Lung (tissue), 12 donors: Measurements from ENCODE around the gene PTPN21. TPM values are rescaled to one million over a fixed set of nuclear protein-coding genes. Genes with fewer than 3 reads are reported as not detected.

Source experiments
- ATAC-seq: fragments of 200-7000 bp; cut with Tn5 transposase; one replicate; pipeline ENCODE4 v1.9.1; 2020; ENCODE audit warnings: moderate number of reproducible peaks; ENCODE audit not compliant: insufficient read depth, low FRiP score
- DNase-seq, 3 donors: peaks; one replicate each; pipeline ENCODE4 v3.0.0-alpha.2; 2013 to 2017
- H3K27ac ChIP-seq, 2 donors: one replicate each; pipeline ENCODE4 v1.5.1; 2013; ENCODE audit warnings: mild to moderate bottlenecking in 2 of 2, moderate library complexity in 2 of 2, control low read depth in 1 of 2, inconsistent platforms in 1 of 2, low read depth in 1 of 2, low read length in 1 of 2
- H3K27me3 ChIP-seq, 3 donors: one replicate each; pipeline ENCODE4 v1.5.1; 2013; ENCODE audit warnings: low read length in 2 of 3; ENCODE audit not compliant: control insufficient read depth in 3 of 3, insufficient read depth in 3 of 3
- H3K36me3 ChIP-seq, 4 donors: one replicate each; pipeline ENCODE4 v1.5.1; 2013; ENCODE audit warnings: low read length in 4 of 4, mild to moderate bottlenecking in 1 of 4, moderate library complexity in 1 of 4; ENCODE audit not compliant: control insufficient read depth in 4 of 4, insufficient read depth in 4 of 4
- H3K4me1 ChIP-seq, 5 donors: one replicate each; pipeline ENCODE4 v1.5.1; 2013; ENCODE audit warnings: low read length in 5 of 5, mild to moderate bottlenecking in 2 of 5, moderate library complexity in 1 of 5; ENCODE audit not compliant: control insufficient read depth in 5 of 5, insufficient read depth in 5 of 5
- H3K4me3 ChIP-seq: one replicate; pipeline ENCODE4 v1.5.1; 2013; ENCODE audit warnings: mild to moderate bottlenecking, control low read depth, moderate library complexity
- H3K9ac ChIP-seq, 2 donors: one replicate each; pipeline ENCODE4 v1.5.1; 2013; ENCODE audit warnings: low read length in 2 of 2, control low read depth in 1 of 2; ENCODE audit not compliant: insufficient read depth in 1 of 2
- H3K9me3 ChIP-seq, 4 donors: one replicate each; pipeline ENCODE4 v1.5.1; 2013; ENCODE audit warnings: low read length in 3 of 4, mild to moderate bottlenecking in 1 of 4, moderate library complexity in 1 of 4; ENCODE audit not compliant: control insufficient read depth in 4 of 4, insufficient read depth in 3 of 4
- CTCF ChIP-seq: IDR thresholded peaks from 2 replicates; pipeline ENCODE4 v1.5.1; 2012; ENCODE audit warnings: mild to moderate bottlenecking; ENCODE audit errors: control extremely low read depth, extremely low read depth
- WGBS, 2 donors: extraction: QIAGEN DNeasy Blood & Tissue Kit; methylation state at CpG; one replicate each; pipeline ENCODE4 v1.1.7; 2013; 5-methylcytosine and 5-hydroxymethylcytosine counted together
- polyA plus RNA-seq, 2 donors: library from polyadenylated mRNA; stranded (reverse); fragments of 200-250 nt; gene quantifications; one replicate each; pipeline ENCODE4 v1.2.1, GENCODE V29; 2013
- total RNA-seq, 2 donors: library from RNA; depleted of rRNA in 1 of 2; stranded (reverse); fragments of >200 nt in 1 of 2; gene quantifications; one replicate each; pipeline ENCODE4 v1.2.1, GENCODE V29; 2014 to 2021
- donor health status: control.
- donor health status: control.
- donor health status: Bipolar disorder and iron deficiency.
- donor health status: healthy.
- donor health status: DM: yes; HTN: yes; CAD: no.

Gene PTPN21
- total and polyA plus RNA-seq, 4 donors = 8.2 to 39.3 (median 20.2) TPM

GRCh38 chr14:88550078-88550477, 4.7 kb downstream of the PTPN21 start:
- TF ChIP-seq CTCF = no peak
- Histone ChIP-seq H3K4me3 (no peak overlapping the region), H3K27ac (no peak overlapping the region), H3K27me3 (no peaks in the 10 kb centered on the region), H3K4me1 (peaks cover 1 to 32% (median 4%) of the 10 kb centered on the region in 5 donors), H3K36me3 (peaks cover 7 to 20% (median 15%) of the 10 kb centered on the region in 4 donors), H3K9ac (no peak overlapping the region), H3K9me3 (no peaks in the 10 kb centered on the region)
- WGBS, 2 donors = 96% methylated on average over 15 of the region's 15 CpGs
- DNase-seq (no peak), ATAC-seq (no peak)

GRCh38 chr14:88547386-88547780, 7.4 kb downstream of the PTPN21 start:
- ATAC-seq (no peak), DNase-seq (no peak)
- no peak for TF ChIP-seq CTCF
- Histone ChIP-seq H3K9ac (no peak overlapping the region), H3K4me3 (no peak overlapping the region), H3K27ac (peak overlapping the region in 1 of 2 donors; percentile 60), H3K4me1 (peaks cover 0 to 16% (median 1%) of the 10 kb centered on the region in 5 donors), H3K27me3 (no peaks in the 10 kb centered on the region), H3K9me3 (no peaks in the 10 kb centered on the region), H3K36me3 (peaks cover 7 to 20% (median 15%) of the 10 kb centered on the region in 4 donors)
- WGBS, 2 donors = 82 to 88% methylated on average over 3 of the region's 3 CpGs

- Histone ChIP-seq H3K9me3 (no peaks in the 10 kb centered on the region), H3K27me3 (no peaks in the 10 kb centered on the region), H3K9ac (no peak overlapping the region), H3K27ac (no peak overlapping the region), H3K4me3 (no peak overlapping the region), H3K4me1 (peaks cover 0 to 11% (median 1%) of the 10 kb centered on the region in 5 donors), H3K36me3 (peaks cover 7 to 20% (median 15%) of the 10 kb centered on the region in 4 donors)
- ATAC-seq (no peak), DNase-seq (no peak)
- TF ChIP-seq CTCF = no peak
- 62 to 74% methylated on average over 4 of the region's 4 CpGs for WGBS, 2 donors
Measured at GRCh38 chr14:88546621-88547385, 8.0 kb downstream of the PTPN21 start.
